ENCODE measurements around the gene DCAF6.
A peak's percentile ranks its signal among the peaks of the same experiment; 100 is the strongest.

DCAF6 gene

GRCh38 chr1:168065506-168065905 lies 129.0 kb downstream of the DCAF6 start:
- TF ChIP-seq CTCF (IDR thresholded peaks at IDR 0.05; ENCODE audit: low read depth, low read length) = no peak
- DNase-seq (ENCODE audit: low read depth, low spot score) = no peak
- in situ Hi-C loops (cut with HindIII; ENCODE audit: low sequenced_read_pairs) = no loop called here
- H3K4me3 ChIP-seq (ENCODE audit: low read depth, low read length) = no peak overlapping the region

GRCh38 chr1:168069384-168069783 lies 132.9 kb downstream of the DCAF6 start:
- TF ChIP-seq CTCF (IDR thresholded peaks at IDR 0.05; ENCODE audit: low read depth, low read length) = no peak
- in situ Hi-C loops (cut with HindIII; ENCODE audit: low sequenced_read_pairs) = no loop called here

GRCh38 chr1:168079761-168080160 lies 143.3 kb downstream of the DCAF6 start:
- no peak for TF ChIP-seq CTCF (IDR thresholded peaks at IDR 0.05; ENCODE audit: low read depth, low read length)
- in situ Hi-C loops (cut with HindIII; ENCODE audit: low sequenced_read_pairs) = no loop called here
- DNase-seq (ENCODE audit: low read depth, low spot score) = peak; percentile 55
- H3K4me3 ChIP-seq (ENCODE audit: low read depth, low read length) = no peak overlapping the region

More at GRCh38 chr1:168069384-168069783, 132.9 kb downstream of the DCAF6 start:
- H3K4me3 ChIP-seq (ENCODE audit: low read depth, low read length) = no peak overlapping the region
- no peak for DNase-seq (ENCODE audit: low read depth, low spot score)

- TF ChIP-seq CTCF (IDR thresholded peaks at IDR 0.05; ENCODE audit: low read depth, low read length) = no peak
- no peak overlapping the region for H3K4me3 ChIP-seq (ENCODE audit: low read depth, low read length)
- peak; percentile 45 for DNase-seq (ENCODE audit: low read depth, low spot score)
- in situ Hi-C loops (cut with HindIII; ENCODE audit: low sequenced_read_pairs) = no loop called here
Observed at GRCh38 chr1:168081373-168082007, 145.0 kb downstream of the DCAF6 start.

- DNase-seq (ENCODE audit: low read depth, low spot score) = peak; percentile 72
- in situ Hi-C loops (cut with HindIII; ENCODE audit: low sequenced_read_pairs) = no loop called here
- no peak overlapping the region for H3K4me3 ChIP-seq (ENCODE audit: low read depth, low read length)
- peak; percentile 97 for TF ChIP-seq CTCF (IDR thresholded peaks at IDR 0.05; ENCODE audit: low read depth, low read length)
Observed at GRCh38 chr1:168082008-168082876, 145.8 kb downstream of the DCAF6 start.

GRCh38 chr1:168083456-168084325 lies 147.2 kb downstream of the DCAF6 start:
- H3K4me3 ChIP-seq (ENCODE audit: low read depth, low read length) = no peak overlapping the region
- TF ChIP-seq CTCF (IDR thresholded peaks at IDR 0.05; ENCODE audit: low read depth, low read length) = no peak
- no peak for DNase-seq (ENCODE audit: low read depth, low spot score)
- in situ Hi-C loops (cut with HindIII; ENCODE audit: low sequenced_read_pairs) = no loop called here

Data from astrocyte of the spinal cord (primary cell).